GM10248 (cell line): ENCODE measurements around the gene KCNIP4.

Experiments
- CTCF ChIA-PET: fragments of 300-600 bp; sonication (Branson Sonifier 250); formaldehyde crosslinking; extraction: SDS; loops from one replicate; lab custom pipeline; 2021; ENCODE audit warnings: antibody characterized with exemption; lab: Yijun Ruan, JAX
- POLR2A ChIA-PET: fragments of 350-650 bp; sonication (Branson Sonifier 250); formaldehyde crosslinking; extraction: SDS; loops from one replicate; lab custom pipeline; 2020; ENCODE audit warnings: antibody characterized with exemption; lab: Yijun Ruan, JAX
- DNase-seq: peaks from one replicate; pipeline ENCODE4 v3.0.0; 2012; ENCODE audit errors: extremely low spot score
- CTCF ChIP-seq: IDR thresholded peaks from 2 replicates; pipeline ENCODE4 v1.5.1; 2012; ENCODE audit warnings: mild to moderate bottlenecking, low read depth; ENCODE audit errors: extremely low read depth, missing control alignments, control extremely low read depth

The KCNIP4 gene

GRCh38 chr4:21873145-21873544 is 75.4 kb downstream of the KCNIP4 start:
- no peak for DNase-seq
- POLR2A ChIA-PET, result no interaction called here
- no peak for TF ChIP-seq CTCF
- CTCF ChIA-PET, result no interaction called here

GRCh38 chr4:21872101-21872500 is 76.5 kb downstream of the KCNIP4 start:
- ChIA-PET POLR2A (no interaction called here), CTCF (no interaction called here)
- DNase-seq, result no peak
- no peak for TF ChIP-seq CTCF

- POLR2A ChIA-PET, result no interaction called here
- no peak for DNase-seq
- no peak for TF ChIP-seq CTCF
- CTCF ChIA-PET, result no interaction called here
Observed at GRCh38 chr4:21869978-21870745, 78.4 kb downstream of the KCNIP4 start.

- TF ChIP-seq CTCF, result no peak
- no peak for DNase-seq
- POLR2A ChIA-PET, result no interaction called here
- CTCF ChIA-PET, result no interaction called here
Observed at GRCh38 chr4:21864686-21865085, 83.9 kb downstream of the KCNIP4 start.

- CTCF ChIA-PET, result no interaction called here
Observed at GRCh38 chr4:21862917-21863316, 85.7 kb downstream of the KCNIP4 start.

GRCh38 chr4:21858971-21859370 is 89.6 kb downstream of the KCNIP4 start:
- no peak for TF ChIP-seq CTCF
- POLR2A ChIA-PET, result no interaction called here
- no peak for DNase-seq
- CTCF ChIA-PET, result interaction anchor here (1.8 kb wide), 1 partner anchor 11 kb away, joined by 4 read pairs; no protein-coding TSS in a partner anchor

More at GRCh38 chr4:21862917-21863316, 85.7 kb downstream of the KCNIP4 start:
- no peak for TF ChIP-seq CTCF
- DNase-seq, result no peak
- POLR2A ChIA-PET, result no interaction called here
